Peyer's patch (tissue), 4 donors: Measurements from ENCODE around the gene DERL2. TPM values are rescaled to one million over a fixed set of nuclear protein-coding genes. Genes with fewer than 3 reads are reported as not detected.
A peak's percentile ranks its signal among the peaks of the same experiment; 100 is the strongest.

ENCODE experiments used
- DNase-seq, 3 donors: peaks; one replicate each; pipeline ENCODE4 v3.0.0-alpha.2; 2017 to 2019
- H3K27ac ChIP-seq, 4 donors: fragments of 200-600 bp; sonication (generic); one replicate each; pipeline ENCODE4 v1.5.1; 2016 to 2019
- H3K27me3 ChIP-seq, 2 donors: fragments of 200-600 bp; sonication (generic); one replicate each; pipeline ENCODE4 v1.5.1; 2019
- H3K36me3 ChIP-seq, 3 donors: fragments of 200-600 bp; sonication (generic); one replicate each; pipeline ENCODE4 v1.5.1; 2016 to 2019
- H3K4me1 ChIP-seq, 4 donors: fragments of 200-600 bp; sonication (generic); one replicate each; pipeline ENCODE4 v1.5.1; 2016 to 2019
- H3K4me3 ChIP-seq, 4 donors: fragments of 200-600 bp; sonication (generic); 1 replicate in 3 of 4; 2 replicates in 1 of 4; pipeline ENCODE4 v1.5.1; 2016 to 2019; ENCODE audit warnings: mild to moderate bottlenecking in 1 of 4
- H3K9me3 ChIP-seq, 4 donors: fragments of 200-600 bp; sonication (generic); one replicate each; pipeline ENCODE4 v1.5.1; 2016 to 2019; ENCODE audit warnings: mild to moderate bottlenecking in 1 of 4
- CTCF ChIP-seq, 6 experiments: fragments of 450-650 bp in 4 of 6; fragments of 200-600 bp in 2 of 6; sonication (generic) in 1 of 6; IDR thresholded peaks; one replicate each; pipeline ENCODE4 v1.5.1; 2017 to 2019; ENCODE audit warnings: antibody characterized with exemption in 6 of 6, mild to moderate bottlenecking in 3 of 6, moderate library complexity in 1 of 6
- POLR2A ChIP-seq, 2 donors: fragments of 450-650 bp; IDR thresholded peaks; one replicate each; pipeline ENCODE4 v1.5.1; 2017; ENCODE audit warnings: antibody characterized with exemption in 2 of 2, mild to moderate bottlenecking in 2 of 2, moderate library complexity in 2 of 2
- total RNA-seq, 4 donors: library from RNA; depleted of rRNA; stranded (reverse); fragments of >200 nt; gene quantifications; one replicate each; pipeline ENCODE4 v1.1.0, GENCODE V29; 2016

The DERL2 gene
- total RNA-seq, 4 donors from 2014 or later: 3.3 to 42.8 (median 36.1) TPM

- no peaks in the 10 kb centered on the region for H3K4me1 ChIP-seq
- peak overlapping the region in 1 of 4 donors; percentile 39 for H3K27ac ChIP-seq
- no peaks in the 10 kb centered on the region for H3K36me3 ChIP-seq
- no peaks in the 10 kb centered on the region for H3K27me3 ChIP-seq
- no peaks in the 10 kb centered on the region for H3K9me3 ChIP-seq
- DNase-seq: no peak
- H3K4me3 ChIP-seq: no peak overlapping the region
- TF ChIP-seq CTCF (IDR thresholded peaks at IDR 0.05): no peak
- no peak for TF ChIP-seq POLR2A (IDR thresholded peaks at IDR 0.05)
These were observed 30.2 kb upstream of the DERL2 start for GRCh38 chr17:5516060-5516792.

- Histone ChIP-seq H3K27ac (no peak overlapping the region), H3K4me3 (no peak overlapping the region), H3K27me3 (no peaks in the 10 kb centered on the region), H3K9me3 (no peaks in the 10 kb centered on the region), H3K4me1 (no peaks in the 10 kb centered on the region), H3K36me3 (no peaks in the 10 kb centered on the region)
- TF ChIP-seq CTCF (IDR thresholded peaks at IDR 0.05) (no peak), POLR2A (IDR thresholded peaks at IDR 0.05) (no peak)
- no peak for DNase-seq
These were observed 29.0 kb upstream of the DERL2 start for GRCh38 chr17:5514976-5515375.

GRCh38 chr17:5513628-5514027 is 27.6 kb upstream of the DERL2 start:
- DNase-seq: peak in 1 of 3 donors; percentile 9
- no peaks in the 10 kb centered on the region for H3K27me3 ChIP-seq
- H3K4me3 ChIP-seq: no peak overlapping the region
- no peaks in the 10 kb centered on the region for H3K4me1 ChIP-seq
- H3K36me3 ChIP-seq: no peaks in the 10 kb centered on the region
- TF ChIP-seq POLR2A (IDR thresholded peaks at IDR 0.05) (no peak), CTCF (IDR thresholded peaks at IDR 0.05) (no peak)
- no peak overlapping the region for H3K27ac ChIP-seq
- no peaks in the 10 kb centered on the region for H3K9me3 ChIP-seq

GRCh38 chr17:5511401-5512225 is 25.6 kb upstream of the DERL2 start:
- no peaks in the 10 kb centered on the region for H3K36me3 ChIP-seq
- peak in 1 of 3 donors; percentile 44 for DNase-seq
- H3K9me3 ChIP-seq: no peaks in the 10 kb centered on the region
- TF ChIP-seq CTCF (IDR thresholded peaks at IDR 0.05): no peak
- no peak for TF ChIP-seq POLR2A (IDR thresholded peaks at IDR 0.05)
- H3K27ac ChIP-seq: peak overlapping the region in 1 of 4 donors; percentile 44
- no peak overlapping the region for H3K4me3 ChIP-seq
- H3K27me3 ChIP-seq: no peaks in the 10 kb centered on the region
- no peaks in the 10 kb centered on the region for H3K4me1 ChIP-seq

- TF ChIP-seq POLR2A (IDR thresholded peaks at IDR 0.05): no peak
- TF ChIP-seq CTCF (IDR thresholded peaks at IDR 0.05): no peak
- Histone ChIP-seq H3K4me1 (no peaks in the 10 kb centered on the region), H3K4me3 (no peak overlapping the region), H3K9me3 (no peaks in the 10 kb centered on the region), H3K27me3 (no peaks in the 10 kb centered on the region), H3K36me3 (no peaks in the 10 kb centered on the region), H3K27ac (peak overlapping the region in 1 of 4 donors; percentile 44)
- peak in 1 of 3 donors; percentile 1 for DNase-seq
These were observed 24.8 kb upstream of the DERL2 start for GRCh38 chr17:5510771-5511170.
